Cardiac muscle cell (in vitro differentiated cells and primary cell): Measurements from ENCODE around the gene VWCE. TPM values are rescaled to one million over a fixed set of nuclear protein-coding genes. Genes with fewer than 3 reads are reported as not detected.

Source experiments
- DNase-seq, 2 donors: peaks; one replicate each; pipeline versions ENCODE4 v3.0.0 to v3.0.0-alpha.2; 2010 to 2017; ENCODE audit warnings: low read depth in 1 of 2, low spot score in 1 of 2
- H3K27ac ChIP-seq: fragments of 200-600 bp; sonication (generic); 2 replicates; pipeline ENCODE4 v1.5.1; 2016
- H3K27me3 ChIP-seq: fragments of 200-600 bp; sonication (generic); 2 replicates; pipeline ENCODE4 v1.6.0; 2016; ENCODE audit warnings: control low read depth
- H3K36me3 ChIP-seq: fragments of 200-600 bp; sonication (generic); 2 replicates; pipeline ENCODE4 v1.5.1; 2016; ENCODE audit warnings: control low read depth
- H3K4me1 ChIP-seq: fragments of 200-600 bp; sonication (generic); 2 replicates; pipeline ENCODE4 v1.8.1; 2017; ENCODE audit warnings: low read depth, mild to moderate bottlenecking, mixed run types
- H3K4me3 ChIP-seq: fragments of 200-600 bp; sonication (generic); 2 replicates; pipeline ENCODE4 v1.5.1; 2016; ENCODE audit warnings: mild to moderate bottlenecking
- H3K9me3 ChIP-seq: fragments of 200-600 bp; sonication (generic); 2 replicates; pipeline ENCODE4 v1.5.1; 2017; ENCODE audit warnings: low read depth, mild to moderate bottlenecking, control low read depth
- CTCF ChIP-seq: IDR thresholded peaks from 2 replicates; pipeline ENCODE4 v1.5.1; 2012; ENCODE audit warnings: low read depth, mild to moderate bottlenecking, low read length
- polyA plus RNA-seq: library from polyadenylated mRNA; unstranded; fragments of >200 nt; fragmentation: Nextera tagmentation; extraction: Ambion mirVana; gene quantifications from 2 replicates; pipeline ENCODE4 v1.2.1, GENCODE V29; 2016
- total RNA-seq: library from RNA; depleted of rRNA; stranded (reverse); fragments of >200 nt; gene quantifications from 2 replicates; pipeline ENCODE4 v1.2.3, GENCODE V29; 2016

The VWCE gene
- total and polyA plus RNA-seq, 2 experiments from 2014 or later: 2.3 to 3.1 TPM

GRCh38 chr11:61315260-61315659 lies 20.1 kb upstream of the VWCE start:
- Histone ChIP-seq H3K4me1 (no peaks in the 10 kb centered on the region), H3K9me3 (no peaks in the 10 kb centered on the region), H3K36me3 (peaks cover 81% of the 10 kb centered on the region), H3K4me3 (no peak overlapping the region), H3K27me3 (no peaks in the 10 kb centered on the region), H3K27ac (no peak overlapping the region)
- no peak for TF ChIP-seq CTCF
- no peak for DNase-seq

GRCh38 chr11:61310749-61311148 lies 15.6 kb upstream of the VWCE start:
- TF ChIP-seq CTCF: no peak
- DNase-seq: no peak
- no peaks in the 10 kb centered on the region for H3K27me3 ChIP-seq
- no peaks in the 10 kb centered on the region for H3K9me3 ChIP-seq
- peaks cover 89% of the 10 kb centered on the region for H3K36me3 ChIP-seq
- H3K4me1 ChIP-seq: no peaks in the 10 kb centered on the region
- no peak overlapping the region for H3K4me3 ChIP-seq
- H3K27ac ChIP-seq: peak overlapping the region; percentile 17

- Histone ChIP-seq H3K9me3 (no peaks in the 10 kb centered on the region), H3K27me3 (no peaks in the 10 kb centered on the region), H3K27ac (no peak overlapping the region), H3K36me3 (peaks cover 89% of the 10 kb centered on the region), H3K4me3 (no peak overlapping the region), H3K4me1 (no peaks in the 10 kb centered on the region)
- no peak for TF ChIP-seq CTCF
- no peak for DNase-seq
Observed at GRCh38 chr11:61309739-61310138, 14.6 kb upstream of the VWCE start.

- no peaks in the 10 kb centered on the region for H3K9me3 ChIP-seq
- H3K27me3 ChIP-seq: no peaks in the 10 kb centered on the region
- H3K4me1 ChIP-seq: no peaks in the 10 kb centered on the region
- H3K36me3 ChIP-seq: peaks cover 84% of the 10 kb centered on the region
- TF ChIP-seq CTCF: no peak
- no peak overlapping the region for H3K27ac ChIP-seq
- H3K4me3 ChIP-seq: no peak overlapping the region
- no peak for DNase-seq
Observed at GRCh38 chr11:61309141-61309540, 14.0 kb upstream of the VWCE start.

- no peak overlapping the region for H3K4me3 ChIP-seq
- no peak overlapping the region for H3K27ac ChIP-seq
- no peaks in the 10 kb centered on the region for H3K4me1 ChIP-seq
- H3K27me3 ChIP-seq: no peaks in the 10 kb centered on the region
- no peaks in the 10 kb centered on the region for H3K9me3 ChIP-seq
- no peak for TF ChIP-seq CTCF
- peaks cover 79% of the 10 kb centered on the region for H3K36me3 ChIP-seq
- no peak for DNase-seq
Observed at GRCh38 chr11:61307354-61307753, 12.2 kb upstream of the VWCE start.

GRCh38 chr11:61306221-61306620 lies 11.1 kb upstream of the VWCE start:
- no peak for TF ChIP-seq CTCF
- peaks cover 80% of the 10 kb centered on the region for H3K36me3 ChIP-seq
- H3K4me1 ChIP-seq: no peaks in the 10 kb centered on the region
- H3K27me3 ChIP-seq: no peaks in the 10 kb centered on the region
- H3K9me3 ChIP-seq: no peaks in the 10 kb centered on the region
- no peak for DNase-seq
- no peak overlapping the region for H3K27ac ChIP-seq
- H3K4me3 ChIP-seq: no peak overlapping the region
